GM23338 (cell line): ENCODE measurements around the gene LIMCH1. TPM values are rescaled to one million over a fixed set of nuclear protein-coding genes. Genes with fewer than 3 reads are reported as not detected.

ENCODE experiments used
- ATAC-seq: fragments of 200-7000 bp; cut with Tn5 transposase; 3 replicates; pipeline ENCODE4 v1.9.1; 2020
- DNase-seq: peaks from one replicate; pipeline ENCODE4 v3.0.0-alpha.2; 2015; ENCODE audit warnings: low spot score
- H2AFZ ChIP-seq: fragments of 200-600 bp; sonication (generic); 2 replicates; pipeline ENCODE4 v1.8.0; 2016; ENCODE audit warnings: antibody characterized with exemption, mild to moderate bottlenecking, moderate library complexity
- H3F3A ChIP-seq: fragments of 200-600 bp; sonication (generic); replicated peaks from 2 replicates; pipeline ENCODE4 v1.8.0; 2017; ENCODE audit warnings: antibody characterized with exemption, mixed run types, low read depth
- H3K27ac ChIP-seq: fragments of 200-600 bp; sonication (generic); 2 replicates; pipeline ENCODE4 v1.6.1; 2016; ENCODE audit warnings: low read depth
- H3K27me3 ChIP-seq: fragments of 200-600 bp; sonication (generic); 2 replicates; pipeline ENCODE4 v1.8.0; 2016; ENCODE audit warnings: mild to moderate bottlenecking, mixed run types, moderate library complexity; ENCODE audit not compliant: insufficient read depth
- H3K36me3 ChIP-seq: fragments of 200-600 bp; sonication (generic); 2 replicates; pipeline ENCODE4 v1.8.0; 2016; ENCODE audit warnings: mild to moderate bottlenecking; ENCODE audit not compliant: insufficient read depth
- H3K4me1 ChIP-seq: fragments of 200-600 bp; sonication (generic); 2 replicates; pipeline ENCODE4 v1.8.0; 2016; ENCODE audit warnings: mild to moderate bottlenecking, moderate library complexity; ENCODE audit not compliant: insufficient read depth
- H3K4me2 ChIP-seq: fragments of 200-600 bp; sonication (generic); 2 replicates; pipeline ENCODE4 v1.7.1; 2017; ENCODE audit warnings: mixed run types
- H3K4me3 ChIP-seq: fragments of 200-600 bp; sonication (generic); 2 replicates; pipeline ENCODE4 v1.6.1; 2016; ENCODE audit warnings: mixed run types
- H3K79me2 ChIP-seq: fragments of 200-600 bp; sonication (generic); replicated peaks from 2 replicates; pipeline ENCODE4 v1.8.0; 2017; ENCODE audit warnings: mild to moderate bottlenecking; ENCODE audit not compliant: insufficient read depth
- H3K9me2 ChIP-seq: fragments of 200-600 bp; sonication (generic); 2 replicates; pipeline ENCODE4 v1.8.0; 2017; ENCODE audit not compliant: insufficient read depth
- H4K20me1 ChIP-seq: fragments of 200-600 bp; sonication (generic); replicated peaks from 2 replicates; pipeline ENCODE4 v1.8.0; 2017; ENCODE audit warnings: mild to moderate bottlenecking; ENCODE audit not compliant: insufficient read depth
- H3K27ac Mint-ChIP-seq: 2 replicates; pipeline ENCODE4 v1.8.0; 2020; ENCODE audit warnings: inconsistent platforms, mild to moderate bottlenecking, moderate library complexity, mixed read lengths
- H3K27me3 Mint-ChIP-seq: 3 replicates; pipeline ENCODE4 v1.8.0; 2022; ENCODE audit warnings: low read depth, mild to moderate bottlenecking, moderate library complexity, mixed read lengths, inconsistent platforms; ENCODE audit not compliant: insufficient read depth, poor library complexity
- H3K36me3 Mint-ChIP-seq: 3 replicates; pipeline ENCODE4 v1.8.0; 2021; ENCODE audit warnings: low read depth, mild to moderate bottlenecking, inconsistent platforms, moderate library complexity, mixed read lengths
- H3K4me1 Mint-ChIP-seq: 3 replicates; pipeline ENCODE4 v1.8.0; 2020; ENCODE audit warnings: mild to moderate bottlenecking, inconsistent platforms, mixed read lengths
- H3K4me3 Mint-ChIP-seq: 3 replicates; pipeline ENCODE4 v1.8.0; 2021; ENCODE audit warnings: moderate library complexity, mild to moderate bottlenecking, inconsistent platforms, mixed read lengths
- H3K9me3 Mint-ChIP-seq: 3 replicates; pipeline ENCODE4 v1.8.0; 2020; ENCODE audit warnings: moderate library complexity, mild to moderate bottlenecking, inconsistent platforms, mixed read lengths
- CREB1 ChIP-seq: fragments of 250-450 bp; sonication (Bioruptor Pico); IDR thresholded peaks from 2 replicates; pipeline ENCODE4 v1.5.0; 2020; ENCODE audit warnings: low read depth, mild to moderate bottlenecking, moderate library complexity
- CTCF ChIP-seq, 2 experiments: fragments of 200-600 bp in 1 of 2; sonication (generic) in 1 of 2; conservative IDR thresholded peaks; 2 replicates each; pipeline versions ENCODE4 v1.5.1 to v1.6.1; 2016 to 2017; ENCODE audit warnings: antibody characterized with exemption in 2 of 2, low read depth in 2 of 2, mild to moderate bottlenecking in 2 of 2, moderate library complexity in 1 of 2
- ETS1 ChIP-seq: IDR thresholded peaks from 2 replicates; pipeline ENCODE4 v1.6.1; 2016; ENCODE audit warnings: antibody characterized with exemption
- EZH2phosphoT487 ChIP-seq: fragments of 200-600 bp; sonication (generic); IDR thresholded peaks from one replicate; pipeline ENCODE4 v1.8.1; 2018; ENCODE audit warnings: antibody characterized with exemption; ENCODE audit not compliant: unreplicated experiment
- REST ChIP-seq: IDR thresholded peaks from one replicate; pipeline ENCODE4 v1.6.1; 2018; ENCODE audit warnings: antibody characterized with exemption; ENCODE audit not compliant: unreplicated experiment
- ZNF462 ChIP-seq: fragments of 250-450 bp; sonication (Bioruptor Pico); IDR thresholded peaks from 2 replicates; pipeline ENCODE4 v1.5.0; 2020; ENCODE audit warnings: mild to moderate bottlenecking, moderate library complexity
- polyA plus RNA-seq: library from polyadenylated mRNA; unstranded; fragments of >200 nt; fragmentation: Nextera tagmentation; extraction: Ambion mirVana; gene quantifications from 2 replicates; pipeline ENCODE4 v1.2.1, GENCODE V29; 2016
- total RNA-seq: library from RNA; depleted of rRNA; stranded (reverse); fragments of >200 nt; shearing (Covaris generic); gene quantifications from 2 replicates; pipeline ENCODE4 v1.2.3, GENCODE V29; 2014

Gene LIMCH1
- total and polyA plus RNA-seq, 2 experiments from 2014 or later, result 1.5 TPM

- TF ChIP-seq ZNF462, result no peak
- TF ChIP-seq REST, result no peak
Observed at GRCh38 chr4:41546638-41547037, 8.7 kb downstream of the LIMCH1 start (continued).

GRCh38 chr4:41548305-41548880, 10.4 kb downstream of the LIMCH1 start:
- Mint-ChIP-seq H3K27ac (no peak overlapping the region), H3K36me3 (no peaks in the 10 kb centered on the region), H3K9me3 (no peaks in the 10 kb centered on the region), H3K27me3 (peaks cover 2% of the 10 kb centered on the region), H3K4me3 (no peak overlapping the region), H3K4me1 (peaks cover 3% of the 10 kb centered on the region; the same call in 2 of the 3 replicates)
- Histone ChIP-seq H3K36me3 (no peaks in the 10 kb centered on the region), H3F3A (no peaks in the 10 kb centered on the region), H3K4me2 (no peak overlapping the region), H3K9me2 (peaks cover 4% of the 10 kb centered on the region; the same call in 1 of the 2 replicates), H3K27ac (no peak overlapping the region), H3K79me2 (no peaks in the 10 kb centered on the region), H4K20me1 (no peaks in the 10 kb centered on the region), H3K27me3 (no peaks in the 10 kb centered on the region), H3K4me3 (no peak overlapping the region), H3K4me1 (no peaks in the 10 kb centered on the region), H2AFZ (no peak overlapping the region)
- ATAC-seq (no peak), DNase-seq (no peak)
- TF ChIP-seq CREB1 (no peak), EZH2phosphoT487 (no peak), ETS1 (no peak), CTCF (conservative IDR thresholded peaks at IDR 0.05; ENCODE audit: low read depth in 2 of 2) (no peak)
